Lung (tissue), 12 donors: Measurements from ENCODE around the gene GPR32. TPM values are rescaled to one million over a fixed set of nuclear protein-coding genes. Genes with fewer than 3 reads are reported as not detected.
A peak's percentile ranks its signal among the peaks of the same experiment; 100 is the strongest.

Source experiments
- ATAC-seq: fragments of 200-7000 bp; cut with Tn5 transposase; one replicate; pipeline ENCODE4 v1.9.1; 2020; ENCODE audit warnings: moderate number of reproducible peaks; ENCODE audit not compliant: insufficient read depth, low FRiP score
- DNase-seq, 3 donors: peaks; one replicate each; pipeline ENCODE4 v3.0.0-alpha.2; 2013 to 2017
- H3K27ac ChIP-seq, 2 donors: one replicate each; pipeline ENCODE4 v1.5.1; 2013; ENCODE audit warnings: mild to moderate bottlenecking in 2 of 2, moderate library complexity in 2 of 2, control low read depth in 1 of 2, inconsistent platforms in 1 of 2, low read depth in 1 of 2, low read length in 1 of 2
- H3K27me3 ChIP-seq, 3 donors: one replicate each; pipeline ENCODE4 v1.5.1; 2013; ENCODE audit warnings: low read length in 2 of 3; ENCODE audit not compliant: control insufficient read depth in 3 of 3, insufficient read depth in 3 of 3
- H3K36me3 ChIP-seq, 4 donors: one replicate each; pipeline ENCODE4 v1.5.1; 2013; ENCODE audit warnings: low read length in 4 of 4, mild to moderate bottlenecking in 1 of 4, moderate library complexity in 1 of 4; ENCODE audit not compliant: control insufficient read depth in 4 of 4, insufficient read depth in 4 of 4
- H3K4me1 ChIP-seq, 5 donors: one replicate each; pipeline ENCODE4 v1.5.1; 2013; ENCODE audit warnings: low read length in 5 of 5, mild to moderate bottlenecking in 2 of 5, moderate library complexity in 1 of 5; ENCODE audit not compliant: control insufficient read depth in 5 of 5, insufficient read depth in 5 of 5
- H3K4me3 ChIP-seq: one replicate; pipeline ENCODE4 v1.5.1; 2013; ENCODE audit warnings: mild to moderate bottlenecking, control low read depth, moderate library complexity
- H3K9ac ChIP-seq, 2 donors: one replicate each; pipeline ENCODE4 v1.5.1; 2013; ENCODE audit warnings: low read length in 2 of 2, control low read depth in 1 of 2; ENCODE audit not compliant: insufficient read depth in 1 of 2
- H3K9me3 ChIP-seq, 4 donors: one replicate each; pipeline ENCODE4 v1.5.1; 2013; ENCODE audit warnings: low read length in 3 of 4, mild to moderate bottlenecking in 1 of 4, moderate library complexity in 1 of 4; ENCODE audit not compliant: control insufficient read depth in 4 of 4, insufficient read depth in 3 of 4
- WGBS, 2 donors: extraction: QIAGEN DNeasy Blood & Tissue Kit; methylation state at CpG; one replicate each; pipeline ENCODE4 v1.1.7; 2013; 5-methylcytosine and 5-hydroxymethylcytosine counted together
- polyA plus RNA-seq, 2 donors: library from polyadenylated mRNA; stranded (reverse); fragments of 200-250 nt; gene quantifications; one replicate each; pipeline ENCODE4 v1.2.1, GENCODE V29; 2013
- total RNA-seq, 2 donors: library from RNA; depleted of rRNA in 1 of 2; stranded (reverse); fragments of >200 nt in 1 of 2; gene quantifications; one replicate each; pipeline ENCODE4 v1.2.1, GENCODE V29; 2014 to 2021
- TF ChIP-seq, protein P1 (sequence below): IDR thresholded peaks from 2 replicates; pipeline ENCODE4 v1.5.1; 2012; ENCODE audit warnings: mild to moderate bottlenecking; ENCODE audit errors: control extremely low read depth, extremely low read depth
- donor health status: control.
- donor health status: control.
- donor health status: Bipolar disorder and iron deficiency.
- donor health status: healthy.
- donor health status: DM: yes; HTN: yes; CAD: no.

GPR32 gene
- total and polyA plus RNA-seq, 4 donors = not detected

DNA sequence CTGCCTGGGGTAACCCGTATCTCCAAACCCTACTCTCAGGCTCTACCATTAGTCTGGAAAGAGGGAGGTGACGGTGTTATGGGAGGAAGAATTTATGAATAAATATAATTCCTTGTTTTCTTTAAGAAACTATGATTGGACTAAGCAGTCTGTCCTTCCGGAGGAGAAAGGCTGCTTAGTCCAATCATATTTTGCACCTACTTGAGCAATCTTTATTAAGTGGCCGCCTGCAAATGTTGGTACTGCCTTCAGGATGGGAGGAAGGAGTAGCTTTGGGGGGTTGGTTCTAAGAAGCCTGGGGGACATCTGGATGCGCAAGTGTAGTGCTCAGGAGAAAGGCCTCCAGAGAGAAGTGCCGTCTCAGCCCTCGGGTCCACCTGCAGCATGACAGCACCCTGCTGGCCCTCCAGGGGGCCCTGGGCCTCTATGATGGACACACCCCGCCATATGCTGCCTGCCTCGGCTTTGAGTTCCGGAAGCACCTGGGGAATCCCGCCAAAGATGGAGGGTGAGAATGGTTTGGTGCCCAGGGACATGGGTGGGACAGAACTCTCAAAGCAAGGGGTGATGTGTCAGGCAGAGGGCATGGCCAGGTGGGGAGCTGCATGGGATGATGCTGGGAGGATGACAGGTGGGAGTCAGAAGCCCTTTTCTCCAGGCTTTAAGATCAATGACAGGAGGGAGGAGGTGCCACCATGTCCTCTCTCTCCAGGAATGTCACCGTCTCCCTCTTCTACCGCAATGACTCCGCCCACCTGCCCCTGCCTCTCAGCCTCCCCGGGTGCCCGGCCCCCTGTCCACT, 24.0 kb downstream of the GPR32 start:
- Histone ChIP-seq H3K4me3 (no peak overlapping the region), H3K9me3 (no peaks in the 10 kb centered on the region), H3K4me1 (no peaks in the 10 kb centered on the region), H3K36me3 (peaks cover 4 to 29% (median 10%) of the 10 kb centered on the region in 4 donors), H3K27me3 (no peaks in the 10 kb centered on the region), H3K9ac (no peak overlapping the region), H3K27ac (no peak overlapping the region)
- 28 to 40% methylated on average over 16 of the region's 16 CpGs for WGBS, 2 donors
- TF ChIP-seq, protein P1, sequence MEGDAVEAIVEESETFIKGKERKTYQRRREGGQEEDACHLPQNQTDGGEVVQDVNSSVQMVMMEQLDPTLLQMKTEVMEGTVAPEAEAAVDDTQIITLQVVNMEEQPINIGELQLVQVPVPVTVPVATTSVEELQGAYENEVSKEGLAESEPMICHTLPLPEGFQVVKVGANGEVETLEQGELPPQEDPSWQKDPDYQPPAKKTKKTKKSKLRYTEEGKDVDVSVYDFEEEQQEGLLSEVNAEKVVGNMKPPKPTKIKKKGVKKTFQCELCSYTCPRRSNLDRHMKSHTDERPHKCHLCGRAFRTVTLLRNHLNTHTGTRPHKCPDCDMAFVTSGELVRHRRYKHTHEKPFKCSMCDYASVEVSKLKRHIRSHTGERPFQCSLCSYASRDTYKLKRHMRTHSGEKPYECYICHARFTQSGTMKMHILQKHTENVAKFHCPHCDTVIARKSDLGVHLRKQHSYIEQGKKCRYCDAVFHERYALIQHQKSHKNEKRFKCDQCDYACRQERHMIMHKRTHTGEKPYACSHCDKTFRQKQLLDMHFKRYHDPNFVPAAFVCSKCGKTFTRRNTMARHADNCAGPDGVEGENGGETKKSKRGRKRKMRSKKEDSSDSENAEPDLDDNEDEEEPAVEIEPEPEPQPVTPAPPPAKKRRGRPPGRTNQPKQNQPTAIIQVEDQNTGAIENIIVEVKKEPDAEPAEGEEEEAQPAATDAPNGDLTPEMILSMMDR = no peak
- DNase-seq = peak in 2 of 3 donors; percentile 22 to 27
- no peak for ATAC-seq

DNA sequence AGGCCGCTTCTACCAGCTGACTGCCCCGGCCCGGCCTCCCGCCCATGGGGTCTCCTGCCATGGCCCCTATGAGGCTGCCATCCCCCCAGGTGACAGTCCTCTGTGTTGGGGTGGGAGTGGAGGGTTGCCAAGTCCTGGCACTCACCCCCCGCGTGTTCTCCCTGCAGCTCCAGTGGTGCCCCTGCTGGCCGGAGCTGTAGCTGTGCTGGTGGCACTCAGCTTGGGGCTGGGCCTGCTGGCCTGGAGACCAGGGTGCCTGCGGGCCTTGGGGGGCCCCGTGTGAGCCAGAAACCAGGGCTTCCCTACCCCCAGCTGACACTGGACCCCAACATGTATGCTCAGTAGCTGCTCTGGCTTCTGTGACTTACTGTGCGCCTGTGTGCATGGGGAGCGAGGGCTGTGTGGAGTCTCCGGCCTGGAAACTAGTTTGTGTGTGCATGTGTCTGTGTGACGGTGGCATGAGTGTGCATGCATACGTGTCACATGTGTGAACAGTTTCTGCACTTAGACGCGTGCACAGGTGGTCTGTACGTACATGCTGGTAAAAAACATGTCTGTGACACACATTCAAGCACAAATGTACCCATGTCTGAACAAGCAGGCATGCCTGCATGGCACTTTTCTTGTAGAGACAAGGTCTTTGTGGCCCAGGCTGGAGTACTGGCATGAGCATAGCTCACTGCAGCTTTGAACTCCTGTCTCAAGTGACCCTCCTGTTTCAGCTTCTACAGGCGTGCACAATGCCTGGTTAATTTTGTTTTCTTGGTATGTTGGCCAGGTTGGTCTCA, 24.8 kb downstream of the GPR32 start:
- ATAC-seq = no peak
- no peak overlapping the region for H3K9ac ChIP-seq
- H3K4me3 ChIP-seq = no peak overlapping the region
- TF ChIP-seq, protein P1 = no peak
- peaks cover 4 to 29% (median 12%) of the 10 kb centered on the region in 4 donors for H3K36me3 ChIP-seq
- 55 to 57% methylated on average over 18 of the region's 18 CpGs for WGBS, 2 donors
- no peak overlapping the region for H3K27ac ChIP-seq
- no peaks in the 10 kb centered on the region for H3K9me3 ChIP-seq
- no peaks in the 10 kb centered on the region for H3K4me1 ChIP-seq
- no peaks in the 10 kb centered on the region for H3K27me3 ChIP-seq
- no peak for DNase-seq

DNA sequence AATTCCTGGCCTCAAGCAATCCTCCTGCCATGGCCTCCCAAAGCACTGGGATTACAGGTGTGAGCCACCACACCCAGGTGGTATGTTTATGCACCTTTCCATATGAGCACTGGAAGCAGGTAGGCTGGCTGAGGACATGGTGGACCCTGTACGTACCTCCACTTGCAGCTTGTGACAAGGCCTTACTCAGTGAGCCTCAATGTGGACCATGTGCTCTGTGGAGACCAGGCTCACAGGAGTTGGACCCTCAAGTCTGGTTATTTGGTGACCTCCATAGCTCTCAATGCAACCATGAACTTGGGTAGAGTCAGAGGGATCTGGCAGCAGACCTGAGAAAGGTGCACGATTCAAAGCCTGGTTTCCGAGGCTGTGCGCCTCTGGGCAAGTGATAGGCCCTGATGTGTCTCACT, 25.4 kb downstream of the GPR32 start:
- H3K27ac ChIP-seq = no peak overlapping the region
- DNase-seq (no peak), ATAC-seq (no peak)
- no peak overlapping the region for H3K9ac ChIP-seq
- H3K4me1 ChIP-seq = no peaks in the 10 kb centered on the region
- H3K9me3 ChIP-seq = no peaks in the 10 kb centered on the region
- no peaks in the 10 kb centered on the region for H3K27me3 ChIP-seq
- peaks cover 4 to 29% (median 14%) of the 10 kb centered on the region in 4 donors for H3K36me3 ChIP-seq
- TF ChIP-seq, protein P1 = no peak
- H3K4me3 ChIP-seq = no peak overlapping the region
- WGBS, 2 donors = 78 to 94% methylated on average over 4 of the region's 4 CpGs
